ENCODE results near the gene FAM50A. TPM values are rescaled to one million over a fixed set of nuclear protein-coding genes. Genes with fewer than 3 reads are reported as not detected.
A peak's percentile ranks its signal among the peaks of the same experiment; 100 is the strongest.

The FAM50A gene
- total RNA-seq, 1 donor from 2014 or later: 92.2 TPM

DNA sequence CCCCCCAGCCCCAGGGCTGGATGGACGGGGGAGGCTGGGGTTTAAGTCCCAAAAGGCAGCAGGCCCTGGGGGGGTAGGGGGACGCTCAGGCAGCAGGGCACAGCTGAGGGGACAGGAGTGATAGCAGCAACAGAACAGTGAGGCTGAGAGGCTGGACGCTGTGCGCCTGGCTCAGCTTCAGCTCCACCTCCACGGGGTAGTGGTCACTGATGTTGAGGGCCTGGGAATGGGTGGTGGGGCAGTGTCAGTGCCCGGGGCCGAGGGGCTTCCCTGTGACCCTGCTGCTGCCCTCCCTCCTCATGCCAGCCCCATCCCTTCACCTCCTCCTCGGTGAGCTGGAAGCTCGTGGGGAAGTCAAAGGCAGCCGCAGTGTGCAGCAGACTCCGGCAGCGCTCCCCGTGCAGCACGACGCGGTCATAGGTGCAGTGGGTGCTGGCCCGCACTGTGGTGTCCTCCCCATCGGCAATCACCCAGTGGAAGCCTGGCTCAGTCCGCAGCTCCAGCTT, 41.3 kb upstream of the FAM50A start:
- H3K27ac Mint-ChIP-seq (ENCODE audit: unreplicated experiment): peak overlapping the region; percentile 35
- peaks cover 13% of the 10 kb centered on the region for H3K4me1 Mint-ChIP-seq (ENCODE audit: unreplicated experiment)
- DNase-seq (ENCODE audit: extremely low spot score, unreplicated experiment): no peak
- TF ChIP-seq, protein P1, sequence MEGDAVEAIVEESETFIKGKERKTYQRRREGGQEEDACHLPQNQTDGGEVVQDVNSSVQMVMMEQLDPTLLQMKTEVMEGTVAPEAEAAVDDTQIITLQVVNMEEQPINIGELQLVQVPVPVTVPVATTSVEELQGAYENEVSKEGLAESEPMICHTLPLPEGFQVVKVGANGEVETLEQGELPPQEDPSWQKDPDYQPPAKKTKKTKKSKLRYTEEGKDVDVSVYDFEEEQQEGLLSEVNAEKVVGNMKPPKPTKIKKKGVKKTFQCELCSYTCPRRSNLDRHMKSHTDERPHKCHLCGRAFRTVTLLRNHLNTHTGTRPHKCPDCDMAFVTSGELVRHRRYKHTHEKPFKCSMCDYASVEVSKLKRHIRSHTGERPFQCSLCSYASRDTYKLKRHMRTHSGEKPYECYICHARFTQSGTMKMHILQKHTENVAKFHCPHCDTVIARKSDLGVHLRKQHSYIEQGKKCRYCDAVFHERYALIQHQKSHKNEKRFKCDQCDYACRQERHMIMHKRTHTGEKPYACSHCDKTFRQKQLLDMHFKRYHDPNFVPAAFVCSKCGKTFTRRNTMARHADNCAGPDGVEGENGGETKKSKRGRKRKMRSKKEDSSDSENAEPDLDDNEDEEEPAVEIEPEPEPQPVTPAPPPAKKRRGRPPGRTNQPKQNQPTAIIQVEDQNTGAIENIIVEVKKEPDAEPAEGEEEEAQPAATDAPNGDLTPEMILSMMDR (IDR thresholded peaks at IDR 0.05): no peak
- no peaks in the 10 kb centered on the region for H3K27me3 Mint-ChIP-seq (ENCODE audit: unreplicated experiment)
- no peak overlapping the region for H3K4me3 Mint-ChIP-seq (ENCODE audit: unreplicated experiment)
- peaks cover 15% of the 10 kb centered on the region for H3K36me3 Mint-ChIP-seq (ENCODE audit: unreplicated experiment)
- no peaks in the 10 kb centered on the region for H3K9me3 Mint-ChIP-seq (ENCODE audit: unreplicated experiment)

DNA sequence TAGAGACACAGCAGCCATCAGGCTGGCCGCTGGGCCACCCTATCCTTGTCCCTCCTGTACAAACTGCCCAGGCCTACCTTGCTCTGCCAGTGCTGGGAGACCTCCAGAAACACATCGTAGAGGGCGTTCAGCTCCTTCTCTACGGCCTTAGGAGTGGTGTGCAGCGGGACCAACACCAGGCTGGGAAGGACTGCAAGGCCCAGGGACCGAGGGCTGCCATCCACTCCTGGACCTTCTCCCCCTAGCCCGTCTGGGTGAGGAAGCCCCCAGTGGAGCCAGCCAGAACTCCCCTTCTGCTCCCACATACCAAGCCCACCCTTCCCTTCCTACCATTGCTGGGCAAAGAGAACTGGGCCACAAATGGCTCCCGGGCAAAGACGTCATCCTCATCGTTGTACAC, 40.7 kb upstream of the FAM50A start:
- H3K36me3 Mint-ChIP-seq (ENCODE audit: unreplicated experiment): peaks cover 15% of the 10 kb centered on the region
- no peaks in the 10 kb centered on the region for H3K27me3 Mint-ChIP-seq (ENCODE audit: unreplicated experiment)
- H3K9me3 Mint-ChIP-seq (ENCODE audit: unreplicated experiment): no peaks in the 10 kb centered on the region
- no peak overlapping the region for H3K27ac Mint-ChIP-seq (ENCODE audit: unreplicated experiment)
- TF ChIP-seq, protein P1 (IDR thresholded peaks at IDR 0.05): no peak
- H3K4me3 Mint-ChIP-seq (ENCODE audit: unreplicated experiment): no peak overlapping the region
- H3K4me1 Mint-ChIP-seq (ENCODE audit: unreplicated experiment): peaks cover 12% of the 10 kb centered on the region
- no peak for DNase-seq (ENCODE audit: extremely low spot score, unreplicated experiment)

DNA sequence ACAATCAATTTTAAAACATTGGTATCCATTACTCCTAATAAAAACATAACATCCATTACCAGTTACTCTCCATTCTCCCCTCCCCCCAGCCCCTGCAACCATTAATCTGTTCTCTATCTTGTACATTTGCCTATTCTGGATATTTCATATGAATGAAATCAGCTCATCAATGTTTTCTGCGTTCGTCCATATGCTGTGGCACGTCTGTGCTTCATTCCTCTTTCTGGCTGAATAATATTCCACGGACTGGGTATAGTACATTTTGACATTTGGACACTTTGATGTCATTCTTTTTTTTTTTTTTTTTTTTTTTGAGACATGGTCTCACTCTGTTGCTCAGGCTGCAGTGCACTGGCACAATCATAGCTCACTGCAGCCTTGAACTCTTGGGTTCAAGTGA, 40.1 kb upstream of the FAM50A start:
- Mint-ChIP-seq H3K27me3 (ENCODE audit: unreplicated experiment) (no peaks in the 10 kb centered on the region), H3K4me1 (ENCODE audit: unreplicated experiment) (peaks cover 17% of the 10 kb centered on the region), H3K9me3 (ENCODE audit: unreplicated experiment) (no peaks in the 10 kb centered on the region), H3K36me3 (ENCODE audit: unreplicated experiment) (peaks cover 11% of the 10 kb centered on the region), H3K27ac (ENCODE audit: unreplicated experiment) (no peak overlapping the region), H3K4me3 (ENCODE audit: unreplicated experiment) (no peak overlapping the region)
- no peak for DNase-seq (ENCODE audit: extremely low spot score, unreplicated experiment)
- TF ChIP-seq, protein P1 (IDR thresholded peaks at IDR 0.05): no peak

DNA sequence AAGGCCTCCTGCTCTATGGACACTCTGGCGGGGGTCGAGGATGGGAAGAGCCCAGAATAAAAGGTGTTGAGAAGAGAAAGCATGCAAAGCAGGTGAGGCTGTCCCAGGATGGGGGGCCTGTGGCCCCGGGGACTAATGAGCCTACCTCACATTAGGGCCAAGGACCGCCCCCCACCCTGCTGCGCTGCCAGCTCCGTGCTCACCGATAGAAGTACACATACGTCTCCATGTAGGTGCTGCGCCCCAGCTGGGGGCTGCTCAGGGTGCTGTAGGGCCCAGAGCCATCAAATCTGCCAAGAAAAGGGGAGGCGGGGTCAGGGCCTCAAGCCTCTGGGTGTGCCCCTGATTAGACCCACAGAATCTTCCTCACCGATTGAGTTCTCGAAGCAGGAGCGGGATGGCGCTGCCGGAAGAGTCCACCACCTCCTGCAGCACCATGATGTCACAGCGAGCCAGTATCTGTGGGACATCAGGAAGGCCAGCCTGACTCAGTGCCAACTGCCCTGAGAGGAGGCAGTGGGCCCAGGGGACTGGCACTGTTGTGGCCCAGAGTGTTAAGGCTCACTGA, 39.2 kb upstream of the FAM50A start:
- no peak for DNase-seq (ENCODE audit: extremely low spot score, unreplicated experiment)
- peaks cover 15% of the 10 kb centered on the region for H3K4me1 Mint-ChIP-seq (ENCODE audit: unreplicated experiment)
- TF ChIP-seq, protein P1 (IDR thresholded peaks at IDR 0.05): no peak
- H3K27me3 Mint-ChIP-seq (ENCODE audit: unreplicated experiment): no peaks in the 10 kb centered on the region
- no peaks in the 10 kb centered on the region for H3K9me3 Mint-ChIP-seq (ENCODE audit: unreplicated experiment)
- H3K4me3 Mint-ChIP-seq (ENCODE audit: unreplicated experiment): no peak overlapping the region
- H3K27ac Mint-ChIP-seq (ENCODE audit: unreplicated experiment): no peak overlapping the region
- peaks cover 4% of the 10 kb centered on the region for H3K36me3 Mint-ChIP-seq (ENCODE audit: unreplicated experiment)

DNA sequence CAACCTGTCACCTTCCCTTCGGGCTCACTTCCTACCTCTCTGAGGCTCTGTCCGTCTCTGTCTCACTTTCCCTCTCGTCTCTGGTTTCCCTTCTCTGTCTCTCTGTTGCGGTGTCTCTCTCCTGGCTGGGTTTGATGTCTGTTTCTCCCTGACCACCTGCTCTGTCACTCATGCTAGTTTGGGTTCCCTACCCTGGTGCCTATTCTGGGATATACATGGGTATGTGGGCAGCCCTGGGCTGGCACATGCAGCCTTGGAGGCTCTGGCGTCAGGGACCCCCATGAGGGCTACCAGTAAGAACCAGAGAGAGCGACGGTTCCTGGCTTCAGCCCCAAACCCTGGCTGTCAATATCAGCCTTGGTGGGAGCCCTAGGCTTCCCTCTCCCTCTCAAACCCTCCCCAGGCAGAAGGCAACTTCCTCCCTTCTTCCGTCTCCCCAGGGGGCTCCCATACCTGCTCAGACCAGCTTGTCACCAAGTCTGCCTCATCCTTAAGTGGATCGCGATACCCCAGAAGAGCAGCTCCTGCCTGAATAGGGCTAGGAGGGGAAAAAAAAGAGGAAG, 35.2 kb upstream of the FAM50A start:
- no peaks in the 10 kb centered on the region for H3K27me3 Mint-ChIP-seq (ENCODE audit: unreplicated experiment)
- H3K4me1 Mint-ChIP-seq (ENCODE audit: unreplicated experiment): peaks cover 23% of the 10 kb centered on the region
- H3K36me3 Mint-ChIP-seq (ENCODE audit: unreplicated experiment): peaks cover 2% of the 10 kb centered on the region
- H3K4me3 Mint-ChIP-seq (ENCODE audit: unreplicated experiment): peak overlapping the region; percentile 79
- TF ChIP-seq, protein P1 (IDR thresholded peaks at IDR 0.05): no peak
- no peaks in the 10 kb centered on the region for H3K9me3 Mint-ChIP-seq (ENCODE audit: unreplicated experiment)
- DNase-seq (ENCODE audit: extremely low spot score, unreplicated experiment): no peak
- H3K27ac Mint-ChIP-seq (ENCODE audit: unreplicated experiment): peak overlapping the region; percentile 90

All from osteocyte (in vitro differentiated cells).